H9 (cell line): ENCODE results near the gene DEFB132. TPM values are rescaled to one million over a fixed set of nuclear protein-coding genes. Genes with fewer than 3 reads are reported as not detected.

Experiments
- DNase-seq: peaks from one replicate; pipeline ENCODE4 v3.0.0-alpha.2; 2017
- H2AFZ ChIP-seq: one replicate; pipeline ENCODE4 v1.6.1; 2013; ENCODE audit warnings: mild to moderate bottlenecking, low read length, control low read depth, moderate library complexity
- H2AK5ac ChIP-seq: 2 replicates; pipeline ENCODE4 v1.6.1; 2013; ENCODE audit warnings: low read length, control low read depth, mixed read lengths; ENCODE audit not compliant: insufficient read length
- H2BK120ac ChIP-seq: one replicate; pipeline ENCODE4 v1.6.1; 2013; ENCODE audit warnings: low read depth, mild to moderate bottlenecking, low read length, control low read depth, inconsistent platforms; ENCODE audit not compliant: poor library complexity, severe bottlenecking
- H2BK12ac ChIP-seq: 2 replicates; pipeline ENCODE4 v1.6.1; 2013; ENCODE audit warnings: low read length, control low read depth, mixed read lengths, low read depth; ENCODE audit not compliant: insufficient read length
- H2BK15ac ChIP-seq: 2 replicates; pipeline ENCODE4 v1.6.1; 2013; ENCODE audit warnings: low read depth, low read length, control low read depth
- H2BK20ac ChIP-seq: one replicate; pipeline ENCODE4 v1.6.1; 2013; ENCODE audit warnings: low read depth, mild to moderate bottlenecking, low read length, control low read depth, inconsistent platforms; ENCODE audit not compliant: poor library complexity, severe bottlenecking
- H2BK5ac ChIP-seq: 2 replicates; pipeline ENCODE4 v1.6.1; 2013; ENCODE audit warnings: low read length, control low read depth, mixed read lengths; ENCODE audit not compliant: insufficient read length
- H3K14ac ChIP-seq: 2 replicates; pipeline ENCODE4 v1.6.1; 2013; ENCODE audit warnings: low read length, control low read depth; ENCODE audit not compliant: insufficient read depth
- H3K18ac ChIP-seq: 2 replicates; pipeline ENCODE4 v1.6.1; 2013; ENCODE audit warnings: low read depth, mild to moderate bottlenecking, mixed read lengths, low read length, control low read depth; ENCODE audit not compliant: insufficient read length
- H3K23ac ChIP-seq: 2 replicates; pipeline ENCODE4 v1.6.1; 2013; ENCODE audit warnings: low read length, control low read depth, mixed read lengths, low read depth; ENCODE audit not compliant: insufficient read length
- H3K23me2 ChIP-seq: 2 replicates; pipeline ENCODE4 v1.6.1; 2013; ENCODE audit warnings: low read depth, mild to moderate bottlenecking, mixed read lengths, low read length, control low read depth; ENCODE audit not compliant: insufficient read length, poor library complexity, severe bottlenecking
- H3K27ac ChIP-seq: 2 replicates; pipeline ENCODE4 v1.5.1; 2013; ENCODE audit warnings: low read length, control low read depth, mixed read lengths, low read depth; ENCODE audit not compliant: insufficient read length
- H3K27me3 ChIP-seq: 2 replicates; pipeline ENCODE4 v1.6.1; 2013; ENCODE audit warnings: low read length, control low read depth, inconsistent platforms; ENCODE audit not compliant: insufficient read depth
- H3K4ac ChIP-seq: 2 replicates; pipeline ENCODE4 v1.6.1; 2013; ENCODE audit warnings: low read depth, mild to moderate bottlenecking, control low read depth, inconsistent platforms, low read length, moderate library complexity
- H3K4me1 ChIP-seq: 2 replicates; pipeline ENCODE4 v1.6.1; 2013; ENCODE audit warnings: low read length, control low read depth, inconsistent platforms; ENCODE audit not compliant: insufficient read depth
- H3K4me2 ChIP-seq: 2 replicates; pipeline ENCODE4 v1.6.1; 2013; ENCODE audit warnings: low read length, control low read depth, mixed read lengths; ENCODE audit not compliant: insufficient read length, insufficient read depth
- H3K56ac ChIP-seq: 2 replicates; pipeline ENCODE4 v1.6.1; 2013; ENCODE audit warnings: low read depth, mild to moderate bottlenecking, mixed read lengths, low read length, control low read depth; ENCODE audit not compliant: insufficient read length
- H3K79me1 ChIP-seq: 2 replicates; pipeline ENCODE4 v1.6.1; 2013; ENCODE audit warnings: low read depth, mild to moderate bottlenecking, moderate library complexity, low read length, control low read depth, inconsistent platforms; ENCODE audit not compliant: insufficient read depth, poor library complexity, severe bottlenecking
- H3K79me2 ChIP-seq: 2 replicates; pipeline ENCODE4 v1.6.1; 2013; ENCODE audit warnings: low read length, control low read depth, inconsistent platforms; ENCODE audit not compliant: insufficient read depth
- H3K9ac ChIP-seq: 2 replicates; pipeline ENCODE4 v1.6.1; 2013; ENCODE audit warnings: low read length, control low read depth, mixed read lengths; ENCODE audit not compliant: insufficient read length; ENCODE audit errors: extremely low read depth
- H3K9me3 ChIP-seq: one replicate; pipeline ENCODE4 v1.6.1; 2013; ENCODE audit warnings: low read depth, low read length, inconsistent platforms; ENCODE audit not compliant: control insufficient read depth
- H3T11ph ChIP-seq: one replicate; pipeline ENCODE4 v1.6.1; 2013; ENCODE audit warnings: mild to moderate bottlenecking, low read length, control low read depth, inconsistent platforms
- H4K20me1 ChIP-seq: one replicate; pipeline ENCODE4 v1.6.1; 2013; ENCODE audit not compliant: control insufficient read depth, insufficient read length, insufficient read depth
- H4K5ac ChIP-seq: 2 replicates; pipeline ENCODE4 v1.6.1; 2013; ENCODE audit warnings: low read depth, mild to moderate bottlenecking, mixed read lengths, low read length, control low read depth; ENCODE audit not compliant: insufficient read length
- H4K8ac ChIP-seq: replicated peaks from 2 replicates; pipeline ENCODE4 v1.6.1; 2013; ENCODE audit warnings: low read length, control low read depth, mixed read lengths, low read depth; ENCODE audit not compliant: insufficient read length
- H4K91ac ChIP-seq: 2 replicates; pipeline ENCODE4 v1.6.1; 2013; ENCODE audit warnings: low read depth, mild to moderate bottlenecking, moderate library complexity, mixed read lengths, low read length, control low read depth; ENCODE audit not compliant: insufficient read length
- H3K27ac Mint-ChIP-seq, 3 experiments: 2 replicates in 2 of 3; 3 replicates in 1 of 3; pipeline ENCODE4 v1.8.0; 2020 to 2021; ENCODE audit warnings: mixed read lengths in 3 of 3, mild to moderate bottlenecking in 1 of 3, moderate library complexity in 1 of 3
- H3K27me3 Mint-ChIP-seq: 2 replicates; pipeline ENCODE4 v1.8.0; 2021; ENCODE audit warnings: low read depth, mild to moderate bottlenecking, moderate library complexity, mixed read lengths
- H3K36me3 Mint-ChIP-seq, 3 experiments: 2 replicates in 2 of 3; 3 replicates in 1 of 3; pipeline ENCODE4 v1.8.0; 2020 to 2021; ENCODE audit warnings: low read depth in 3 of 3, mixed read lengths in 3 of 3; ENCODE audit not compliant: insufficient read depth in 1 of 3
- H3K4me1 Mint-ChIP-seq, 2 experiments: 2 replicates each; pipeline ENCODE4 v1.8.0; 2020; ENCODE audit warnings: mixed read lengths in 2 of 2
- H3K4me3 Mint-ChIP-seq, 2 experiments: 2 replicates in 1 of 2; 3 replicates in 1 of 2; pipeline ENCODE4 v1.8.0; 2020 to 2021; ENCODE audit warnings: mild to moderate bottlenecking in 2 of 2, mixed read lengths in 2 of 2, moderate library complexity in 1 of 2
- H3K9me3 Mint-ChIP-seq, 2 experiments: 2 replicates in 1 of 2; 3 replicates in 1 of 2; pipeline ENCODE4 v1.8.0; 2020; ENCODE audit warnings: mild to moderate bottlenecking in 2 of 2, mixed read lengths in 2 of 2, moderate library complexity in 1 of 2
- WGBS: extraction: QIAGEN DNeasy Blood & Tissue Kit; methylation state at CpG from one replicate; pipeline ENCODE4 v1.1.7; 2013; ENCODE audit warnings: missing lambda C conversion rate, low lambda C conversion rate, mixed read lengths; ENCODE audit not compliant: insufficient read length; ENCODE audit errors: extremely low coverage; 5-methylcytosine and 5-hydroxymethylcytosine counted together
- total RNA-seq: library from RNA; stranded (reverse); gene quantifications from 2 replicates; pipeline ENCODE4 v1.2.1, GENCODE V29; 2021
- TF ChIP-seq, protein P1 (sequence below): fragments of 200-600 bp; sonication (generic); conservative IDR thresholded peaks from 3 replicates; pipeline ENCODE4 v1.8.0; 2021; ENCODE audit warnings: antibody characterized with exemption, mild to moderate bottlenecking

The DEFB132 gene
- total RNA-seq, 1 experiment from 2014 or later, result not detected

DNA sequence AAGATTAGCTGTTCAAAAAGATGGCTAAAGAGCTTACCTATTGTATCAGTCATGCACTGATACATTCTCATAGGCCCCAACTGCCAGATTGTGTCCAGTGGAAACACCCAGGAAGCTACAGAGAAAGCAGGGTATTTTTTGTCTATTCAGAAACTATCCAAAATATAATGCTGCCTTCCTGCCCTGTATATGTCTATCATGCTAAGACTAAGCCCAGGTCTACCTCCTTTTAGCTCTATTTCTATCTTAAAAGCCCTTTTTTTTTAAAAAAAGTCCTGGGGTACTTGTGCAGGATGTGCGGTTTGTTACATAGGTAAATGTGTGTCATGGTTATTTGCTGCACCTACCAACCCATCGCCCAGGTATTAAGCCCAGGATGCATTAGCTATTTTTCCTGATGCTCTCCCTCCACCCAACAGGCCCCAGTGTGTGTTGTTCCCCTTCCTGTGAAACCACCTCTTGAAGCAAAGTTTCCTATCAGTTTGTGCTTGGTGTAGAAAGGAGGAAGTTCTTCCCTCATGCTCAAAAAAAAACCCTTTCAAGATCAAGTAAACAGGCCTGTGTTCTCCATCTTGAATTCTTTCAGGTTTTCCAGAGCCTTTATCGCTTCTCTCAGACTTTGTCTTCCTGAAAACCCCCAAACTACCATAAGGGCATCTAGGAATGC, 30.0 kb upstream of the DEFB132 start:
- no CpG with 5 or more reads among the region's 3 CpGs for WGBS
- H3K27ac Mint-ChIP-seq, result no peak overlapping the region
- Histone ChIP-seq H3K4ac (no peak overlapping the region), H3K14ac (no peak overlapping the region), H2AFZ (no peak overlapping the region), H3K27me3 (peaks cover 2% of the 10 kb centered on the region; the same call in 1 of the 2 replicates), H3K79me2 (no peaks in the 10 kb centered on the region), H2BK15ac (no peak overlapping the region), H3K27ac (no peak overlapping the region), H3T11ph (no peak overlapping the region), H3K23ac (no peak overlapping the region), H2BK20ac (no peak overlapping the region), H3K9ac (no peak overlapping the region), H3K9me3 (no peaks in the 10 kb centered on the region), H2BK120ac (no peak overlapping the region), H4K20me1 (no peaks in the 10 kb centered on the region), H3K23me2 (no peaks in the 10 kb centered on the region), H3K4me1 (no peaks in the 10 kb centered on the region), H4K5ac (no peak overlapping the region), H2BK5ac (no peak overlapping the region), H4K91ac (no peak overlapping the region), H3K4me2 (no peak overlapping the region), H2AK5ac (no peak overlapping the region), H3K18ac (no peak overlapping the region), H4K8ac (no peak overlapping the region), H3K56ac (no peak overlapping the region), H2BK12ac (no peak overlapping the region), H3K79me1 (no peaks in the 10 kb centered on the region)
- H3K4me3 Mint-ChIP-seq, result no peak overlapping the region
- H3K4me1 Mint-ChIP-seq, result peaks cover 4 to 5% of the 10 kb centered on the region in 2 experiments; a peak in 1 of 4 replicates
- no peak for DNase-seq
- TF ChIP-seq, protein P1, sequence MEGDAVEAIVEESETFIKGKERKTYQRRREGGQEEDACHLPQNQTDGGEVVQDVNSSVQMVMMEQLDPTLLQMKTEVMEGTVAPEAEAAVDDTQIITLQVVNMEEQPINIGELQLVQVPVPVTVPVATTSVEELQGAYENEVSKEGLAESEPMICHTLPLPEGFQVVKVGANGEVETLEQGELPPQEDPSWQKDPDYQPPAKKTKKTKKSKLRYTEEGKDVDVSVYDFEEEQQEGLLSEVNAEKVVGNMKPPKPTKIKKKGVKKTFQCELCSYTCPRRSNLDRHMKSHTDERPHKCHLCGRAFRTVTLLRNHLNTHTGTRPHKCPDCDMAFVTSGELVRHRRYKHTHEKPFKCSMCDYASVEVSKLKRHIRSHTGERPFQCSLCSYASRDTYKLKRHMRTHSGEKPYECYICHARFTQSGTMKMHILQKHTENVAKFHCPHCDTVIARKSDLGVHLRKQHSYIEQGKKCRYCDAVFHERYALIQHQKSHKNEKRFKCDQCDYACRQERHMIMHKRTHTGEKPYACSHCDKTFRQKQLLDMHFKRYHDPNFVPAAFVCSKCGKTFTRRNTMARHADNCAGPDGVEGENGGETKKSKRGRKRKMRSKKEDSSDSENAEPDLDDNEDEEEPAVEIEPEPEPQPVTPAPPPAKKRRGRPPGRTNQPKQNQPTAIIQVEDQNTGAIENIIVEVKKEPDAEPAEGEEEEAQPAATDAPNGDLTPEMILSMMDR, result no peak
- H3K27me3 Mint-ChIP-seq, result peaks cover 80% of the 10 kb centered on the region
- peaks cover 4 to 31% of the 10 kb centered on the region in 2 experiments; a peak in 3 of 5 replicates for H3K9me3 Mint-ChIP-seq
- no peaks in the 10 kb centered on the region; a peak in 1 of 7 replicates for H3K36me3 Mint-ChIP-seq
